GM21786 (cell line): ENCODE results near the gene AVPI1.
"Not testable (repeated sequence)": the region's sequence is repeated elsewhere in the genome, so short reads cannot be mapped to it uniquely, and the experiment has no call there.

Experiments used
- ATAC-seq: cut with Tn5 transposase; IDR thresholded peaks from one replicate; pipeline ENCODE4 v1.9.1; 2021; ENCODE audit not compliant: unreplicated experiment

Gene AVPI1

DNA sequence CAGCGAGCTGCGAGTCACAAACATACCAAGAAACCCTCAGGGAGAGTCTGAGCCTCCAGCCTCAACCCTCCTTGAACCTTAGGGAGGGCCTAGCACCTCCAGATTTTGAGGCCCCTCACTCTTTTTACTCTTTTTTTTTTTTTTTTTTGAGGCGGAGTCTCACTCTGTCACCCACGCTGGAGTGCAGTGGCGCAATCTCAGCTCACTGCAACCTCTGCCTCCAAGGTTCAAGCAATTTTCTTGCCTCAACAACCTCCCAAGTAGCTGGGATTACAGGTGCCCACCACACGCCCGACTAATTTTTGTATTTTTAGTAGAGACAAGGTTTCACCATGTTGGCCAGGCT is 2.7 kb downstream of the AVPI1 start:
- ATAC-seq, result not testable (repeated sequence)

- ATAC-seq, result no peak
Measured at GRCh38 chr10:97683556-97684367, 3.3 kb downstream of the AVPI1 start.

- ATAC-seq, result no peak
Measured at GRCh38 chr10:97682042-97682441, 5.0 kb downstream of the AVPI1 start.

DNA sequence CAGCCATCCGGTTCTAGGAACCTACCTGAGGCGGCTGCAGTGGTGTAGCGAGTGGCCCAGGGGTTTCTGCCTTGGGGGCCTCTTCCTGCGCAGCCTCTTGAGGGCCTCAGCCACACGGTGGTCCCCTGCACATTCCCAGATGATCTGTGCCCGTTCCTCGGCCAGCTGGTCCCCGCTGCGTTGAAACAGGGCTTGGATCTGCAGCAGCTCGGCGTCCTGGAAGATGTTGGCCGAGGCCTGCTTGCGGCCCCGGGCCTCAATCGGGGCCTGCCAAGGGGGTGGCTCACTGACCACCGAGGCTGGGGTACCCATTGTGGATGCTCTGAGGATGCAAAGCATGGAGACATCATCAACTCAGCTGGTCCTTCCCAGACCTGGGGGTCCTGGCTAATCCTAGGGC is 7.4 kb downstream of the AVPI1 start:
- no peak for ATAC-seq

DNA sequence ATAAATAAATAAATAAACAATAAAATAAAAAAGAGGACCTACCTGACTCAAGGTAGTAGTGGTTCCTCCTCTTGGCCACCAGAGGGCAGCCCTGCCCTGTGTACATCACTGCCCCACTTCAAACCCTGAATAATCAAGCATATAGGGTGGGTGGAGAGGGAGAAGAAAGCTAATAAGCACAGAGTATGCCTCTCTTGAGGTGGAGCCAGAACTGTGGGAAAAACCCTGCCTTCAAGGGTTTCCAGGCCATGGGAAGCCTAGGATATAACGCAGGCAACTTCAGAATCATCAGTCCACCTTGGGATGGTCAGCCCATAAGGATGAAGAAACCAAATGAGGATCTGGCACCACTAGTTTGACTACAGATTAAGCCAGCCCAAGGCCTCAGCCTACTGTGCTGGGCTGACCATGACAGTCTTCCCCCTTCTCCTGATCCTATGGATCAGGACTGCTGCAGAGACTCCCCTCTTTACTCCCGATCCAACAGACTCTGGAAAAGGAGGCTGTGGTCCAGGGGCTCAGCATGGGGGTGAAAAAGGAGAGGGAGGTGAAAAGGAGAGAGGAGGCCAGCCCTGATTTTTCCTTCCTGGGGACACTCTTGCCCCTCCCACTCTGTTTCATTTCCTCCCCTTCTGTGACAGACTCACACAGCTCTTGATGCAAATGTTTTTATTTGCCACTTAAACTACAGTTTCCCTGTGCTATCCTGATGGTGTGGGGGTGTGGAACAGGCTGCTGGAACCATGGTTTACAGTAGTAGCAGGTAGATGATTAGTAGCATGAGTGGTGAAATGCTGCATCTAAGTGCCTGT is 10.1 kb downstream of the AVPI1 start:
- peak; percentile 71 for ATAC-seq

DNA sequence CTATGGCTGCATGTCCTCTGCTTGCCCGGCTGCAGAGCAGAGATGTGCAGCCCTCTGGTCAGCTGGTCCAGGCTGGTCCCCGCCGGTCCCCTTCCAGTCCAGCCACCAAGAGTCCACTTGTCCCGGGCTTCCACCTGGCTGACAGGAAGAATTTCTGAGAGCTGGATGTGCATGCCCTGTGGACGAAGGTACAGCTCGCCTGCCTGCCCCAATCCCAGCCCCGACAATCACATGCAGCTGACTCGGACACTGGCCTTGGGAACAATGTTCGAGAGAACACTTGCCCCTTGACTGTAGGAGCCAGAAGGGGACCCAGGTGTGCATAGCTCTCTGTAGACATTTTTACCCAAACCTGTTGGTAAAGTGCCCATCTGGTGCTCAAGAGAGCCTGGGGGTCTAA is 11.8 kb downstream of the AVPI1 start:
- no peak for ATAC-seq

DNA sequence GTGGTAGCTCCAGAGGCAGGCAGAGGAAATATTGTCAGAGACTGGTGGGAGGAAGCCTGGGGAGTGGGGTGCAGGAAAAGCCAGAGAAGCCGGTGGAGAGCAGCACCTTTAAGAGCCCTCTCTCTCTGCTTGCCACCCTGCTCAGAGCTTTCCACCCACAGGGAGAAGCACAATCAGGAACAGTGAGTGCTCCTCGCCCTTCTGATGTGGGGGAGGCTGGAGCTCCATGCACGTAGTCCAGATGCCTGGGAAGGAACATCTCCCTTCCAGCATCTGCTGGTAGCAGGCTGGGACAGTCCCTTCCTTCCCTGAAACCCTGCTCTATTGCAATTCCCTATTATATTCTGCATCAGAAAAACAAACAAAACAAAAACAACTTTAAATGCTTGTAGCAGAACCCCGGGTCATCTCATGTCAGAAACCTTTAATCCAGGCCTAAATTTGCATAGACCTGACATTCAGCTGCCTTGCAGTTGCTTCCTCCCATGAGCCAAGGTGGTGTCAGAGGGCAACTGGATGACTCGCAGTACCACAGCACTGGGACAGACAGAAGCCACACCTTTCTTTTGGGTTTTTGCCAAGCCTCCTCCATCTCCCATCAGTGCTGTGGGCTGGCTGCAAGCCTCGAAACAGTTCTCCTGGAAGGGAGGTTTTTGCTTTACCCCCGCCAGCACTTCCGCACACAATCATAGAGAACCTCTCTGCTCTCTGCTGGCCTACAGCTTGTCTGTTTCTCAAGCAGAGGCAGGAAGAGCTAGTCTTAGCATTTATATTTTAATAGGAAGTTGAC is 13.1 kb downstream of the AVPI1 start:
- no peak for ATAC-seq

DNA sequence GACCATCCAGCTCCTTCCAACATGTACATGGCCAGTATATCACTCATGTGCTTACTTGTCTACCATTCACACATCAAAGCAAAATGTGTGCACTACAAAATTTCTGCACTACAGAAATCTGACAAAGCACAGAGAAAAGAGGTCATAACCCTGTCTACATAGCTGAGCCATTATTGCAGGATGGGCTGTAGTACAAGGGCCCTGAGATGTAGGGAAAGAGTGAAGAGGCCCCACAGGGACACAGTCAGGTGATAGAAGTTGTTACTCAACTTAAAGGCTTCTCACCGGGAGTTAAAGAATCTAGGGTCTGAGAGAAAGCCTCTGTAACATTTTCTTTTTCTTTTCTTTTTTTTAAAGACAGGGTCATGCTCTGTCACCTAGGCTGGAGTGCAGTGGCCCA is 17.5 kb downstream of the AVPI1 start:
- ATAC-seq, result no peak

DNA sequence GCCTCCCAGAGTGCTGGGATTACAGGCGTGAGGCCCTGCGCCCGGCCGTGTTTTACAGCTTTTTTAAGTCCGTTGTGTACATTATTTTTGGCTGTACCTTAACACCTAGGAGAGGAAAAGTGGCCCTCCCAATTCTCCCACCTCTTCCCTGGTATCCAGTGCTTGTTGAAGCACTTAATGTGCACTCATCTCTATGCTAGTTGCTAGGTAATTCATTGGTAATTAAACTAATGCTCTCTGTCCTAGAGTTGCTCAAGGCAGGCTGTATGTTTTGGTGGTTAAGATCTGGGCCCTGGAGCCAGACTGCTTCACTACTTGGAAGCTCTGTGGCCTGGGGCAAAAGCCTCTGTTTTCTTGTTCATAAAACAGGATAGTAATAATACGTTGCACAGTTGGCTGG is 19.6 kb downstream of the AVPI1 start:
- no peak for ATAC-seq

DNA sequence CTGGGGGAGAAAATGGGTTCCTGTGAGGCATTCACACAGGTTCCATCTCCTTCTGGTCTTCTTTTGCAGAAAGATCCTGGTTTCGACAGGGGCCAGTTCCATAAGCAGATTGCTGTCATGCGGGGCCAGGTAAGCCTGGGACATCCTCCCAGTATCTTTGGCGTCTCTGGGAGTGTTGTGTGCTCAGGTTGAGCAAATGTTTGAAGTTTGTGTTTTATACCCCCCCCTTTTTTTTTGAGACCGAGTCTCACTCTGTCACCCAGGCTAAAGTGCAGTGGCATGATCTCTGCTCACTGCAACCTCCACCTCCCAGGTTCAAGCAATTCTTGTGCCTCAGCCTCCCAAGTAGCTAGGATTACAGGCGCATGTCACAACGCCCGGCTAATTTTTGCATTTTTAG is 20.0 kb downstream of the AVPI1 start:
- no peak for ATAC-seq

GRCh38 chr10:97664282-97664850 is 22.7 kb downstream of the AVPI1 start:
- no peak for ATAC-seq

GRCh38 chr10:97659589-97659988 is 27.5 kb downstream of the AVPI1 start:
- ATAC-seq, result no peak

- ATAC-seq, result no peak
Measured at GRCh38 chr10:97656777-97657176, 30.3 kb downstream of the AVPI1 start.

DNA sequence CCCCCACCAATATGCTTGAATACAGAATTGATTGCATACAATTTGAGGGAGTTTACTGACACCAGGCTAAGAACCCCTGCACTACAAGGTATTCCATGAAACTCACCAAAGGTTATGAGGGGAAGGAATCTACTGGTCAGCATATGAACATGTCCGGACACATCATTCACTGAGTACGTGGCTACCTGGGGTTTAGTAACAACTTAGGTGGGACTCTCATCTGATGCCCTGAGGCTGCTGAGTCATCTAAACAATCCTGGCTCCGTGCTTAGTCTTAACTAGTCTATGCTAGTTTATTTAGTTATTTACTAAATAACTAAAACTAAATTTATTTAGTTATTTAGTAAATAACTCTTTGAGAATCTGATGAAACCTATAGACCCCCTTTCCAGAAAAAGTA is 35.3 kb downstream of the AVPI1 start:
- ATAC-seq, result no peak

GRCh38 chr10:97650726-97651125 is 36.3 kb downstream of the AVPI1 start:
- ATAC-seq, result no peak

- ATAC-seq, result not testable (repeated sequence)
Measured at GRCh38 chr10:97649405-97649750, 37.7 kb downstream of the AVPI1 start.

DNA sequence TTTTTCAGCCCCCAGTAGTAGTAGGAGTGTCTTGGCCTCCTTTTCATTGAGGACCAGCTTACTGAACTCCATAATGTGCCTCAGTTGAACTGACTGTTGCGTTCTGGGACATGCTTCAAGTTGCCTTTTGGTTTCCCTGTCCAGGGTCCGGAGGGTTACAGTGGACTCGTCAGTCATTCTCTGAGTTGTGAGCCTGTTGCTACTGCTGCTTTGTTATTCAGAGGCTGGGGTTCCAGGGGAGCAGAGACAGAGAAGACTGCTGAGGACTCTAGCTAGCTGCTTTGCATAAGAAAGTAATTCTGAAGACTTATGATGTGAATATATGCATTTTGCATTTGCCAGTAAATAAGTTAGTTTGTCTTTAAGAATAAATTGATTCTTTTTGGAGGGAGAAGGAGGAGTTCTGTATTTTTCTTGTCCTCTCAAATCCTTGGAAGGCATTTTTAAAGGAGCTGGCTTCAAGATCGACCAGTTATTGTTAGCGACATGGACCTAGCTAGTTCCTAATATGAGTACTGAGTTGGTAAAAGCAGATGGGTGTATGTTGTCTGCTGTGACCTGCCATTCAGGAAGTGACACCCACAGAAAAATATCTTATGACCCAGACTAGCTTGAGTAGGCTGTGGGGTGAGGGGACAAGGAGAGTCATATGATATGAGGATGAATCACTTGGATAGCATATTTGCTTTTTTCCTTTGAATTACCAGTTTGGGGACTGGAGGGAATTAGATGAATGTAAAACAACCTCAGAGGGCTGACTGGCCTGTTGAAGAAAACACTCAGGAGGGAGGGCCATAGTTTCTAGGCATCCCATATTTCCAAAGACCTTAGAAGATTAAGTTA is 38.3 kb downstream of the AVPI1 start:
- peak; percentile 95 for ATAC-seq

- ATAC-seq, result no peak
Measured at GRCh38 chr10:97647556-97647955, 39.5 kb downstream of the AVPI1 start.

GRCh38 chr10:97644936-97645335 is 42.1 kb downstream of the AVPI1 start:
- no peak for ATAC-seq

- ATAC-seq, result no peak
Measured at GRCh38 chr10:97643441-97643985, 43.5 kb downstream of the AVPI1 start.
